ENCODE data around the gene SPINDOC.

The SPINDOC gene, protein sequence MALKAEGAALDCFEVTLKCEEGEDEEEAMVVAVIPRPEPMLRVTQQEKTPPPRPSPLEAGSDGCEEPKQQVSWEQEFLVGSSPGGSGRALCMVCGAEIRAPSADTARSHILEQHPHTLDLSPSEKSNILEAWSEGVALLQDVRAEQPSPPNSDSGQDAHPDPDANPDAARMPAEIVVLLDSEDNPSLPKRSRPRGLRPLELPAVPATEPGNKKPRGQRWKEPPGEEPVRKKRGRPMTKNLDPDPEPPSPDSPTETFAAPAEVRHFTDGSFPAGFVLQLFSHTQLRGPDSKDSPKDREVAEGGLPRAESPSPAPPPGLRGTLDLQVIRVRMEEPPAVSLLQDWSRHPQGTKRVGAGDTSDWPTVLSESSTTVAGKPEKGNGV

DNA sequence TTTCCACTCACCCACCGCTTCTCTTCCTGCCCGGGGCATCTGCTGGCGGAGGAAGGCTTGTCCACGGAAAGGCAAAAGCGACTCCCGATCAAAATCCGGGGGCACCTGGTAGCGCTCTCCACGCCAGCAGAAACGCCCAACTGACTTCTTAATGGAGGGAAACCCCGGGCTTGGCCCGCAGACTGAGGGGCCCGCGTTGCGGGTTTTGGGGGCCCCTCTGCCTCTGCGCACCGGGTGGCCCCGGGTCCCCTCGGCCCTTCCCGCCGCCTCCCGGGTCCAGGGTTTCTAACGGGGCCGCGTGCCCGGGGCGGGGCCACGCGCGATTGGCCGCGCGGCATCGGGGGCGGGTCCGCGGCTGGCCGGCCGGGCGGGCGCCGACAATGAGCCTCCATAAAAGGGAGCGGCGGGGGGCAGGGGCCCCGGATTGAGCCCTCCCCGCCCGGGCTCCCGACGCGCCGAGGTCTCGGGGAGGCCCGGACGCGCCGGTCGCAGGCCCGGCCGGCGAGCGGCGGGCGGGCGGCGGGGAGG is at the start of gene SPINDOC:
TSS of gene SPINDOC (plus strand) at position 422 of the 528 bp plus-strand sequence. CDS start 231 bp downstream, outside the sequence.
- no peak within 1 kb of the TSS for H3K27ac Mint-ChIP-seq (ENCODE audit: low read depth)
- DNase-seq (ENCODE audit: low spot score in 2 of 2) (peak; percentile 33 to 34), ATAC-seq (replicated peaks; ENCODE audit: extremely low read depth, poor library complexity, severe bottlenecking) (peak; percentile 85)
- no peaks in the 10 kb centered on the region for H3K9me3 Mint-ChIP-seq
- peaks cover 9% of the 10 kb centered on the region for H3K4me1 Mint-ChIP-seq
- H3K36me3 Mint-ChIP-seq (ENCODE audit: insufficient read depth) = peaks cover 2% of the 10 kb centered on the region
- H3K27me3 Mint-ChIP-seq = no peaks in the 10 kb centered on the region
- H3K4me3 Mint-ChIP-seq = peak within 1 kb of the TSS; percentile 69

DNA sequence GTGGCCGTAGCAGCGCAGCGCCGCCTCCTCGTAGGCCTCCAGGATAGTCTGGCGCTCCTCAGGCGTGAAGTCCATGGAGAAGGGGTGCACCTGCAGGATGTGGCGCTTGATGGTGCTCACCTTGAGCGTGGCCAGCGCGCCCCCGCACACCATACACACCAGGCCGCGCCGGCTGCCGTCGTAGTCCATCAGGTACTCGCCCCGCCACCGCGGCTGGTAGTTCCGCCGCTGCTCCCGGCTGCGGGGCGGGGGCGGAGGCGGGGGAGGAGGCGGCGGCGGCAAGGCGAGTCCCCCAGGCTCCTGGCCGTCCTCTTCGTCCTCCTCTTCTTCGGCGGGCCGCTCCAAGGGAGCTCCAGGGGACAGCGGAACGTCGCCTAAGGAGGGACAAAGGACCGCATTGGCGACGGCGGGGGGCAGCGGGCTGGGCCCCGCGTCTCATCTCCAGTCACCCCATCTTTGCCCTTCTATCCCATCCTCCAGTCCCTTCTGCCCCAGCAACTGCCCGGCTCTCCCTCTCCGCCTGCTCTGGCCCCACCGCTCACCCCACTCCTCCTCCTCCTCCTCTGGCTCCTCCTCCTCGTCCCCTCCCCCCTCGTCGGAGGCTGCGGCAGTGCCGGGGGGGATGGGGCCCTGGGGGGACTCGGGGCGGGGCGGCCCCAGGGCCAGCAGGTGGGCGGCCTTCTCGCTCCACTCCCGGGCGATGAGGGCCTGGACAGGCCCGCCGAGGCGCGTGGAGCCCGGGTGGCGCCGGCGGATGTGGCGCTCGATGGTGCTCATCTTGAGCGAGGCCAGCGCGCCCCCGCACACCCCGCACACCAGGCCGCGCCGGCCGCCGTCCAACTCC is 49.5 kb upstream of the SPINDOC start:
- ATAC-seq (replicated peaks; ENCODE audit: extremely low read depth, poor library complexity, severe bottlenecking) (no peak), DNase-seq (ENCODE audit: low spot score in 2 of 2) (no peak)
- no peaks in the 10 kb centered on the region for H3K9me3 Mint-ChIP-seq
- peaks cover 6% of the 10 kb centered on the region for H3K36me3 Mint-ChIP-seq (ENCODE audit: insufficient read depth)
- peaks cover 9% of the 10 kb centered on the region for H3K4me1 Mint-ChIP-seq
- no peaks in the 10 kb centered on the region for H3K27me3 Mint-ChIP-seq
- no peak overlapping the region for H3K4me3 Mint-ChIP-seq
- H3K27ac Mint-ChIP-seq (ENCODE audit: low read depth) = no peak overlapping the region

GRCh38 chr11:63764340-63764678 is 48.9 kb upstream of the SPINDOC start:
- ATAC-seq (replicated peaks; ENCODE audit: extremely low read depth, poor library complexity, severe bottlenecking) = no peak
- no peak for DNase-seq (ENCODE audit: low spot score in 2 of 2)
- Mint-ChIP-seq H3K27me3 (no peaks in the 10 kb centered on the region), H3K36me3 (ENCODE audit: insufficient read depth) (peaks cover 6% of the 10 kb centered on the region), H3K4me3 (no peak overlapping the region), H3K9me3 (no peaks in the 10 kb centered on the region), H3K4me1 (peaks cover 9% of the 10 kb centered on the region), H3K27ac (ENCODE audit: low read depth) (no peak overlapping the region)

DNA sequence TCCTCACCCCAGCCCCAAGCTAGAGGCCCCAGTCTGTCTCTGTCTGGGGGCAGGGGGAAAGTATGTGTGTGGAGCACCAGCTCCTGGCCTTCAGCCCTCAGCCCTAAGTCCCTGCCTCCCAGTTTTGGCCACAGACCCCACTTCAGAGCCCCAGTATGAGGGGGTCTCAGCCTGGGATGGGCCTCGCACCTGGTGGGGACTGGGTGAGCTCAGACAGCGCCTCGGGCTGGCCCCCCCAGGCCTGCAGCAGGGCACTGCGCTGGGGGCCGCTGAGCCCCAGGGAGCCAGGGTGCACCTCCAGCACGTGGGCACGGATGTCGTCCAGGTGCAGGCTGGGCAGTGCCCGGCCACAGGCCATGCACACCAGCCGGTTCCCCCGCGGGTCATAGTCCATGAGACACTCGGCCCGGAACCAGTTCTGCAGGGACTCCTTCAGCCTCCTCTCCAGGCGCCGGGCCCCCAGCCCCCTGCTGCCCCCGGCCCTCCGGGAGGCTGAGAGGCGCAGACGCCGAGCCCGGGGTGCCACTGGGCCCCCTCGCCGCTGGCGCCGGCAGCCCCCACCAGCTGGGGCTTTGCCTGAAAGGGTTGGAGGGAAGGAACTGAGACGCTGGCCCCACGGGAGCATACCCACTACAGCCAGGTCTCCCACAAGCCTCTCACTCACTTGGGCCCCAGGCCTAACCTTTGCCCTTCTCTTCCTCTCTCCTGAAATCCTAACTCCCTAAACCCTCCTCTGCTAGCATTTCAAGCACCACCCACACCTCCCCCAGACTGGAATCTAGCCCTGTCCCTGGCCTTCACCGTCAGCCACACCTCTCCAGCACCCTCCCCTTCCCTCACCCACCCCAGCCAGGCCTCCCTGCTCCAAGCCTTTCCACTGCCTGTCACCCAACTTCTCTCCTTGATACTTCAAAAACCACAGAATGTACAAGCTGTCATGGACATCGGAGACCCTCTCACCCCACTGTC is 48.3 kb upstream of the SPINDOC start:
- Mint-ChIP-seq H3K27me3 (no peaks in the 10 kb centered on the region), H3K4me1 (peaks cover 9% of the 10 kb centered on the region), H3K27ac (ENCODE audit: low read depth) (peak overlapping the region; percentile 55), H3K9me3 (no peaks in the 10 kb centered on the region), H3K4me3 (no peak overlapping the region), H3K36me3 (ENCODE audit: insufficient read depth) (peaks cover 6% of the 10 kb centered on the region)
- DNase-seq (ENCODE audit: low spot score in 2 of 2) = no peak
- ATAC-seq (replicated peaks; ENCODE audit: extremely low read depth, poor library complexity, severe bottlenecking) = no peak

GRCh38 chr11:63765688-63766241 is 47.5 kb upstream of the SPINDOC start:
- Mint-ChIP-seq H3K9me3 (no peaks in the 10 kb centered on the region), H3K4me3 (no peak overlapping the region), H3K27ac (ENCODE audit: low read depth) (peak overlapping the region; percentile 55), H3K4me1 (peaks cover 9% of the 10 kb centered on the region), H3K27me3 (no peaks in the 10 kb centered on the region), H3K36me3 (ENCODE audit: insufficient read depth) (peaks cover 6% of the 10 kb centered on the region)
- no peak for ATAC-seq (replicated peaks; ENCODE audit: extremely low read depth, poor library complexity, severe bottlenecking)
- DNase-seq (ENCODE audit: low spot score in 2 of 2) = no peak

DNA sequence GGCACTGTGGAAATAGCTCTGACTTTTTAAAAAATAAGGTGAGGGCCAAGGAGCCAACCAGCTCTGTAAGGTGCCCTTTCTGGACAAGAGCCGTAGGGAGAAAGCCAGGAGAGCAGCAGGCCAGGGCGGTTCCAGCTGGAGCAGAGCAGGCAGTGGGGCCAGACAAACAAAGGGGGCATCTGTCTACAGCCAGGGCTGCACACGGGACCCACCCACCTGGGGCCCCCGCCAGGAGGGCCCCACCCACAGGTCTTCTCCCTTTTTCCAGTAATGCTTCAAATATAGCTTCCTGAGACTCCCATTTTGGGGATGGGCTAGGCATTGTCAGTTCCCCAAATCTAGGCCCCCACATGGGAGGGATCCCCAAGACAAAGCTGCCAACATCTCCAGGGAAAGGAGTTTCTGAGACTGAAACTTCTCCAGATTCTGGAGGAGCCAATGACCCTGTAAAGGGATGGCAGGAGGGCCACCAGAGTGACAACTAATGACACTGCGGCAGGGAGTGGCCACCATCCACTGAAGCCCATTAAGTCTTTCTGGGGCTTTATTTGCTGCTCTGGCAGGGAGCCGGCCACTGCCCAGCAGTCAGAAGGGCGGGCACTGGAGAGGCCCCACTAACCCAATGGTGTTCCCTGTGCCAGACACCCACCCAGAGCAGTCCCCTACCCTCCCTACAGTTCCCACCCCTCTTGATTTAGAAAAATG is 46.6 kb upstream of the SPINDOC start:
- peak overlapping the region; percentile 99 for H3K4me3 Mint-ChIP-seq
- DNase-seq (ENCODE audit: low spot score in 2 of 2) = no peak
- peaks cover 6% of the 10 kb centered on the region for H3K36me3 Mint-ChIP-seq (ENCODE audit: insufficient read depth)
- no peaks in the 10 kb centered on the region for H3K27me3 Mint-ChIP-seq
- no peak overlapping the region for H3K27ac Mint-ChIP-seq (ENCODE audit: low read depth)
- no peak for ATAC-seq (replicated peaks; ENCODE audit: extremely low read depth, poor library complexity, severe bottlenecking)
- peaks cover 9% of the 10 kb centered on the region for H3K4me1 Mint-ChIP-seq
- H3K9me3 Mint-ChIP-seq = no peaks in the 10 kb centered on the region

DNA sequence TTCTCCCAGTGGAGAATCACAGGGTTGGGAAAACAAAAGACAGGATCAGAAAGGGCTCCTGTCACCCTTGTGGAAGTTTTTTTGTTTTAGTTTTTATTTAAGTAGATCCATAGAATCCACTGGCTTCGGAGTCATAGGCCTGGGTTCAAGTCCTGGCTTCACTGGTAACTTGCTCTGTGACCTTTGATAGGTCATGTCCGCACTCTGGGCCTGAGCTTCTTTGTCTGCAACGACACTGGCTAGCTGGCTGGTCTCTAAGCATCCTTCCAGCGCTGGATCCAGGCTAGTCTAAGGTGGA is 46.0 kb upstream of the SPINDOC start:
- no peak for DNase-seq (ENCODE audit: low spot score in 2 of 2)
- Mint-ChIP-seq H3K27me3 (peaks cover under 1% of the 10 kb centered on the region), H3K36me3 (ENCODE audit: insufficient read depth) (peaks cover 6% of the 10 kb centered on the region), H3K27ac (ENCODE audit: low read depth) (peak overlapping the region; percentile 96), H3K4me3 (peak overlapping the region; percentile 99), H3K9me3 (no peaks in the 10 kb centered on the region), H3K4me1 (peaks cover 9% of the 10 kb centered on the region)
- peak; percentile 13 for ATAC-seq (replicated peaks; ENCODE audit: extremely low read depth, poor library complexity, severe bottlenecking)

- DNase-seq (ENCODE audit: low spot score in 2 of 2) (no peak), ATAC-seq (replicated peaks; ENCODE audit: extremely low read depth, poor library complexity, severe bottlenecking) (peak; percentile 23)
- peak overlapping the region; percentile 96 for H3K27ac Mint-ChIP-seq (ENCODE audit: low read depth)
- H3K9me3 Mint-ChIP-seq = no peaks in the 10 kb centered on the region
- peaks cover 9% of the 10 kb centered on the region for H3K4me1 Mint-ChIP-seq
- peaks cover 5% of the 10 kb centered on the region for H3K27me3 Mint-ChIP-seq
- H3K4me3 Mint-ChIP-seq = peak overlapping the region; percentile 99
- peaks cover 6% of the 10 kb centered on the region for H3K36me3 Mint-ChIP-seq (ENCODE audit: insufficient read depth)
Measured at GRCh38 chr11:63767565-63768236, 45.6 kb upstream of the SPINDOC start.

GRCh38 chr11:63768237-63769041 is 44.8 kb upstream of the SPINDOC start, which contains the start of gene ZFTA:
ZFTA (minus strand) TSS chr11:63768775; CDS start chr11:63768622, 153 bp downstream.
- Mint-ChIP-seq H3K27me3 (peaks cover 10% of the 10 kb centered on the region), H3K4me1 (peaks cover 9% of the 10 kb centered on the region)
- peak; percentile 39 to 55 for DNase-seq (ENCODE audit: low spot score in 2 of 2)

GRCh38 chr11:63769042-63769713 is 44.1 kb upstream of the SPINDOC start:
- Mint-ChIP-seq H3K36me3 (ENCODE audit: insufficient read depth) (peaks cover 6% of the 10 kb centered on the region), H3K27ac (ENCODE audit: low read depth) (no peak overlapping the region), H3K9me3 (no peaks in the 10 kb centered on the region), H3K4me3 (peak overlapping the region; percentile 60), H3K4me1 (peaks cover 9% of the 10 kb centered on the region), H3K27me3 (peaks cover 10% of the 10 kb centered on the region)
- no peak for DNase-seq (ENCODE audit: low spot score in 2 of 2)
- peak; percentile 30 for ATAC-seq (replicated peaks; ENCODE audit: extremely low read depth, poor library complexity, severe bottlenecking)

More at GRCh38 chr11:63768237-63769041, 44.8 kb upstream of the SPINDOC start, which contains the start of gene ZFTA:
- H3K36me3 Mint-ChIP-seq (ENCODE audit: insufficient read depth) = peaks cover 6% of the 10 kb centered on the region
- peak within 1 kb of the TSS; percentile 99 for H3K4me3 Mint-ChIP-seq
- peak; percentile 61 for ATAC-seq (replicated peaks; ENCODE audit: extremely low read depth, poor library complexity, severe bottlenecking)
- peak within 1 kb of the TSS; percentile 96 for H3K27ac Mint-ChIP-seq (ENCODE audit: low read depth)
- no peaks in the 10 kb centered on the region for H3K9me3 Mint-ChIP-seq

Measured in central memory CD8-positive, alpha-beta T cell (primary cell).